ENCODE measurements around the gene FOXA2. TPM values are rescaled to one million over a fixed set of nuclear protein-coding genes. Genes with fewer than 3 reads are reported as not detected.

FOXA2 gene
- total and polyA plus RNA-seq, 2 experiments from 2014 or later: not detected

GRCh38 chr20:22532598-22532997, 51.8 kb downstream of the FOXA2 start:
- H3K9me2 ChIP-seq (ENCODE audit: insufficient read depth): no peaks in the 10 kb centered on the region
- WGBS, 2 experiments (ENCODE audit: low coverage in 1 of 2, low lambda C conversion rate in 2 of 2, missing lambda C conversion rate in 2 of 2): 17 to 20% methylated on average over 3 of the region's 3 CpGs
- H3F3A ChIP-seq (ENCODE audit: insufficient read depth): no peaks in the 10 kb centered on the region
- DNase-seq: no peak
- H3K9me3 ChIP-seq (ENCODE audit: low read depth): no peaks in the 10 kb centered on the region
- no peak for TF ChIP-seq EZH2phosphoT487 (IDR thresholded peaks at IDR 0.05; ENCODE audit: insufficient read depth, low read depth)
- TF ChIP-seq EZH2 (IDR thresholded peaks at IDR 0.05; ENCODE audit: insufficient read depth, poor library complexity, severe bottlenecking): no peak
- H3K27ac ChIP-seq: no peak overlapping the region
- H3K4me3 ChIP-seq: no peak overlapping the region
- H3K4me1 ChIP-seq (ENCODE audit: insufficient read depth): no peaks in the 10 kb centered on the region
- no peaks in the 10 kb centered on the region for H4K20me1 ChIP-seq (ENCODE audit: insufficient read depth)
- no peaks in the 10 kb centered on the region for H3K36me3 ChIP-seq (ENCODE audit: low read depth)
- H3K9ac ChIP-seq: no peak overlapping the region
- in situ Hi-C loops (cut with MboI): no loop called here
- no peak overlapping the region for H2AFZ ChIP-seq
- H3K4me2 ChIP-seq (ENCODE audit: unreplicated experiment): no peak overlapping the region
- no peaks in the 10 kb centered on the region for H3K79me2 ChIP-seq (ENCODE audit: insufficient read depth)
- H3K27me3 ChIP-seq (replicated peaks; ENCODE audit: insufficient read depth): no peaks in the 10 kb centered on the region

GRCh38 chr20:22531756-22532155, 52.6 kb downstream of the FOXA2 start:
- H3F3A ChIP-seq (ENCODE audit: insufficient read depth): no peaks in the 10 kb centered on the region

GRCh38 chr20:22531056-22531615, 53.2 kb downstream of the FOXA2 start:
- Histone ChIP-seq H3K9me3 (ENCODE audit: low read depth) (no peaks in the 10 kb centered on the region), H3K79me2 (ENCODE audit: insufficient read depth) (no peaks in the 10 kb centered on the region), H3K27me3 (replicated peaks; ENCODE audit: insufficient read depth) (no peaks in the 10 kb centered on the region), H4K20me1 (ENCODE audit: insufficient read depth) (no peaks in the 10 kb centered on the region), H3K9me2 (ENCODE audit: insufficient read depth) (no peaks in the 10 kb centered on the region), H3K9ac (no peak overlapping the region), H3K36me3 (ENCODE audit: low read depth) (no peaks in the 10 kb centered on the region), H3K4me1 (ENCODE audit: insufficient read depth) (no peaks in the 10 kb centered on the region), H3K4me2 (ENCODE audit: unreplicated experiment) (no peak overlapping the region), H2AFZ (no peak overlapping the region), H3F3A (ENCODE audit: insufficient read depth) (no peaks in the 10 kb centered on the region), H3K4me3 (no peak overlapping the region), H3K27ac (no peak overlapping the region)
- DNase-seq: no peak
- in situ Hi-C loops (cut with MboI): no loop called here
- TF ChIP-seq EZH2phosphoT487 (IDR thresholded peaks at IDR 0.05; ENCODE audit: insufficient read depth, low read depth) (no peak), EZH2 (IDR thresholded peaks at IDR 0.05; ENCODE audit: insufficient read depth, poor library complexity, severe bottlenecking) (no peak)
- 21 to 27% methylated on average over 8 of the region's 8 CpGs for WGBS, 2 experiments (ENCODE audit: low coverage in 1 of 2, low lambda C conversion rate in 2 of 2, missing lambda C conversion rate in 2 of 2)

More at GRCh38 chr20:22531756-22532155, 52.6 kb downstream of the FOXA2 start:
- Histone ChIP-seq H3K4me1 (ENCODE audit: insufficient read depth) (no peaks in the 10 kb centered on the region), H3K4me3 (no peak overlapping the region), H3K9ac (no peak overlapping the region), H3K79me2 (ENCODE audit: insufficient read depth) (no peaks in the 10 kb centered on the region), H3K9me3 (ENCODE audit: low read depth) (no peaks in the 10 kb centered on the region), H3K9me2 (ENCODE audit: insufficient read depth) (no peaks in the 10 kb centered on the region), H3K27ac (no peak overlapping the region), H3K36me3 (ENCODE audit: low read depth) (no peaks in the 10 kb centered on the region), H4K20me1 (ENCODE audit: insufficient read depth) (no peaks in the 10 kb centered on the region), H3K4me2 (ENCODE audit: unreplicated experiment) (no peak overlapping the region), H3K27me3 (replicated peaks; ENCODE audit: insufficient read depth) (no peaks in the 10 kb centered on the region), H2AFZ (no peak overlapping the region)
- no peak for DNase-seq
- TF ChIP-seq EZH2 (IDR thresholded peaks at IDR 0.05; ENCODE audit: insufficient read depth, poor library complexity, severe bottlenecking) (no peak), EZH2phosphoT487 (IDR thresholded peaks at IDR 0.05; ENCODE audit: insufficient read depth, low read depth) (no peak)
- in situ Hi-C loops (cut with MboI): no loop called here
- 2 to 15% methylated on average over 2 of the region's 2 CpGs for WGBS, 2 experiments (ENCODE audit: low coverage in 1 of 2, low lambda C conversion rate in 2 of 2, missing lambda C conversion rate in 2 of 2)

Small RNAs within 50 kb of the gene (small RNA-seq; reads per million reads assigned to genes)
- gene LINC00261 (ENCODE audit: low read depth, low replicate concordance): not detected
